OCI-LY1 (cell line): Measurements from ENCODE around the gene IGSF9B.

Source experiments
- H2AFZ ChIP-seq: fragments of 200-600 bp; sonication (generic), shearing (Covaris generic); 2 replicates; pipeline ENCODE4 v1.6.0; 2014; ENCODE audit warnings: antibody characterized with exemption, mild to moderate bottlenecking, low read length
- H3F3A ChIP-seq: fragments of 200-600 bp; sonication (generic), shearing (Covaris generic); 2 replicates; pipeline ENCODE4 v1.6.0; 2014; ENCODE audit warnings: mild to moderate bottlenecking, antibody characterized with exemption, low read length, moderate library complexity; ENCODE audit not compliant: insufficient read depth
- H3K27ac ChIP-seq: fragments of 200-600 bp; sonication (generic); 2 replicates; pipeline ENCODE4 v1.5.1; 2014; ENCODE audit warnings: low read length, mixed run types, mild to moderate bottlenecking, low read depth; ENCODE audit not compliant: poor library complexity, severe bottlenecking
- H3K27me3 ChIP-seq: fragments of 200-600 bp; sonication (generic); 2 replicates; pipeline ENCODE4 v1.6.0; 2014; ENCODE audit warnings: antibody characterized with exemption, mild to moderate bottlenecking, low read length, moderate library complexity; ENCODE audit not compliant: insufficient read depth
- H3K36me3 ChIP-seq: fragments of 200-600 bp; sonication (generic); 2 replicates; pipeline ENCODE4 v1.6.1; 2014; ENCODE audit warnings: mild to moderate bottlenecking, antibody characterized with exemption, low read length, moderate library complexity, mixed read lengths; ENCODE audit not compliant: insufficient read depth
- H3K4me1 ChIP-seq: fragments of 200-600 bp; sonication (generic); 2 replicates; pipeline ENCODE4 v1.5.1; 2014; ENCODE audit warnings: mild to moderate bottlenecking, low read length, moderate library complexity; ENCODE audit not compliant: insufficient read depth, severe bottlenecking
- H3K4me2 ChIP-seq: fragments of 200-600 bp; sonication (generic), shearing (Covaris generic); 2 replicates; pipeline ENCODE4 v1.6.1; 2014; ENCODE audit warnings: low read length
- H3K4me3 ChIP-seq: fragments of 200-600 bp; sonication (generic); 2 replicates; pipeline ENCODE4 v1.5.1; 2014; ENCODE audit warnings: low read length, low read depth, mild to moderate bottlenecking, mixed read lengths; ENCODE audit not compliant: poor library complexity, severe bottlenecking
- H3K79me2 ChIP-seq: fragments of 200-600 bp; shearing (Covaris generic); 2 replicates; pipeline ENCODE4 v1.6.1; 2016; ENCODE audit warnings: mixed run types, low read length, mixed read lengths; ENCODE audit not compliant: insufficient read depth
- H3K9ac ChIP-seq: fragments of 200-600 bp; sonication (generic), shearing (Covaris generic); 2 replicates; pipeline ENCODE4 v1.6.1; 2014; ENCODE audit warnings: mild to moderate bottlenecking, low read length, mixed read lengths
- H3K9me2 ChIP-seq: fragments of 200-600 bp; sonication (generic), shearing (Covaris generic); 2 replicates; pipeline ENCODE4 v1.6.1; 2014; ENCODE audit warnings: low read depth, mild to moderate bottlenecking, low read length, mixed read lengths
- H3K9me3 ChIP-seq: fragments of 200-600 bp; shearing (Covaris generic); 2 replicates; pipeline ENCODE4 v1.6.1; 2014; ENCODE audit warnings: low read length, mixed read lengths
- H4K20me1 ChIP-seq: fragments of 200-600 bp; sonication (generic), shearing (Covaris generic); 2 replicates; pipeline ENCODE4 v1.6.0; 2016; ENCODE audit warnings: mild to moderate bottlenecking, low read length; ENCODE audit not compliant: insufficient read depth
- EZH2 ChIP-seq: fragments of 200-600 bp; sonication (generic), shearing (Covaris generic); IDR thresholded peaks from 2 replicates; pipeline ENCODE4 v1.8.0; 2017; ENCODE audit warnings: borderline replicate concordance, mixed run types, mild to moderate bottlenecking, antibody characterized with exemption, low read length, moderate library complexity, mixed read lengths
- TF ChIP-seq, protein P1 (sequence below): fragments of 200-600 bp; sonication (generic), shearing (Covaris generic); IDR thresholded peaks from 2 replicates; pipeline ENCODE4 v1.5.1; 2017; ENCODE audit warnings: mild to moderate bottlenecking, antibody characterized with exemption, low read length, moderate library complexity, mixed read lengths

The IGSF9B gene

DNA sequence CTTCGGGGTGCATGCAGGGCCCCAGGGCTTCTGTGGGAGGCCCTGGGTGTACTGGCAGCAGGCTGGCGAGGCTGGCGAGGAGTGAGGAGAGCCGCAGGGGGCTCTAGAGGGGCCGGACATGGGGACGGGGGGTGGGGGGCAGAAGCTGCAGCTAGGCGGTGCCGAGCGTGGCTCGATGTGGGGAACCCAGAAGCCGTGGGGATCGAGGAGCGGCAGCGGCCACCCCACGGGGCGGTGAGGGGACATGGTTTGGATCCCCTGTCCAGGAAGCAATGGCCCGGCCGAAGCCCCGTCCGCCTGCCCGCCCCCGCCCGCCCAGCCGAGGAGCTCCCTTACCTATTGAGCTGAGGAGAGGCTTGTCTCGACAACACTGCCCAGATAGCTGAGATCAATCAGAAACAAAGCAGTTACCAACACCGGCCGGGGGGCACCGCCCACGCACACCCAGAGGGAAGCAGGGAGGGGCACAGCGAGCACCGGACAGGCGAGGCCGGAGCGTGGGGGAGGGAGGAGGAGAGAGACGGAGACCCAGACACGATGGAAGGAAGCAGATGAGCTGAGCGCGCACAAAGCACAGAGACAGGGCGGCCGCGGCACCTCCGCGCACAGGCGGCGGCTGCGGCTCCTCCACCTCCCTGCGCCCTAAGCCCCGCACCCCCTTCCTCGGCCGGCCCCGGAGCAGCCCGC is 38.7 kb downstream of the IGSF9B start:
- H3F3A ChIP-seq, result no peaks in the 10 kb centered on the region
- no peak overlapping the region for H3K27ac ChIP-seq
- H3K79me2 ChIP-seq, result no peaks in the 10 kb centered on the region
- no peak overlapping the region for H3K4me2 ChIP-seq
- no peak overlapping the region for H3K4me3 ChIP-seq
- H3K36me3 ChIP-seq, result no peaks in the 10 kb centered on the region
- H2AFZ ChIP-seq, result no peak overlapping the region
- no peaks in the 10 kb centered on the region for H3K9me2 ChIP-seq
- H3K9ac ChIP-seq, result no peak overlapping the region
- no peaks in the 10 kb centered on the region for H3K9me3 ChIP-seq
- TF ChIP-seq EZH2, result no peak
- TF ChIP-seq, protein P1, sequence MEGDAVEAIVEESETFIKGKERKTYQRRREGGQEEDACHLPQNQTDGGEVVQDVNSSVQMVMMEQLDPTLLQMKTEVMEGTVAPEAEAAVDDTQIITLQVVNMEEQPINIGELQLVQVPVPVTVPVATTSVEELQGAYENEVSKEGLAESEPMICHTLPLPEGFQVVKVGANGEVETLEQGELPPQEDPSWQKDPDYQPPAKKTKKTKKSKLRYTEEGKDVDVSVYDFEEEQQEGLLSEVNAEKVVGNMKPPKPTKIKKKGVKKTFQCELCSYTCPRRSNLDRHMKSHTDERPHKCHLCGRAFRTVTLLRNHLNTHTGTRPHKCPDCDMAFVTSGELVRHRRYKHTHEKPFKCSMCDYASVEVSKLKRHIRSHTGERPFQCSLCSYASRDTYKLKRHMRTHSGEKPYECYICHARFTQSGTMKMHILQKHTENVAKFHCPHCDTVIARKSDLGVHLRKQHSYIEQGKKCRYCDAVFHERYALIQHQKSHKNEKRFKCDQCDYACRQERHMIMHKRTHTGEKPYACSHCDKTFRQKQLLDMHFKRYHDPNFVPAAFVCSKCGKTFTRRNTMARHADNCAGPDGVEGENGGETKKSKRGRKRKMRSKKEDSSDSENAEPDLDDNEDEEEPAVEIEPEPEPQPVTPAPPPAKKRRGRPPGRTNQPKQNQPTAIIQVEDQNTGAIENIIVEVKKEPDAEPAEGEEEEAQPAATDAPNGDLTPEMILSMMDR, result no peak
- H4K20me1 ChIP-seq, result no peaks in the 10 kb centered on the region
- H3K4me1 ChIP-seq, result no peaks in the 10 kb centered on the region
- no peaks in the 10 kb centered on the region for H3K27me3 ChIP-seq

DNA sequence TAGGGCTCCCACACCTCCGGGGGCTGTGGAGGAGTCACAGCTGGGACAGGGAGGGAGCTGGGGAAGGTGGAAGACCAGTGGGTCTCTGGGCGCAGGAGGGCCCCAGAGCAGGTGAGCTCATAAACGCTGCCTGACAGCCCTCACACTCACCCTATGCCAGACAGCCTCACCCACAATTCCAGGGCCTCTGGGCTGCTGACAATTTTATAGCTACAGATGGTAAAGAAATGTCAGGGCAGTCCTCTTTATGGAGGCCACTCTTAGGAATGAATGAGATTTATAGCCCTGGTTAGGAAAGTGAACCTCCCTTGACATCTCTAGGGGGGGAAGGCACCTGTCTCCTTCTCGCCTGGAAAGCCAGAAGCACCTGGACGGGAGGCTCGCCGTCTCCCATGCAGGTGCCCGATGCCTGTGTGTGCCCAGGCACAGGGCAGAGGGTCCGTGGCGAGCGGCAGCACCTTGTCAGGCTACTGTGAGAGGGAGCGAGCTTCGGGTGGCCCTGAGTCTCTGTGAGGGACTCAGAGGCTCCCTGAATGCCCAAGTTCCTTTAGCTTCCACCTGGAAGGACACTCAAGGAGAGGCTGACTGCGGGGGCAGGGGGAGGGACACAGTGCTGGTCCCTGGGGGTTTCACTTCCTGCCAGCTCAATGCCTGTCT is 39.9 kb downstream of the IGSF9B start:
- TF ChIP-seq EZH2, result no peak
- TF ChIP-seq, protein P1, result no peak
- Histone ChIP-seq H3K9me3 (no peaks in the 10 kb centered on the region), H3K9me2 (no peaks in the 10 kb centered on the region), H4K20me1 (no peaks in the 10 kb centered on the region), H3K27me3 (no peaks in the 10 kb centered on the region), H3K4me1 (no peaks in the 10 kb centered on the region), H3K4me3 (no peak overlapping the region), H3K36me3 (no peaks in the 10 kb centered on the region), H3F3A (no peaks in the 10 kb centered on the region), H3K4me2 (no peak overlapping the region), H2AFZ (no peak overlapping the region), H3K79me2 (no peaks in the 10 kb centered on the region), H3K9ac (no peak overlapping the region), H3K27ac (no peak overlapping the region)

DNA sequence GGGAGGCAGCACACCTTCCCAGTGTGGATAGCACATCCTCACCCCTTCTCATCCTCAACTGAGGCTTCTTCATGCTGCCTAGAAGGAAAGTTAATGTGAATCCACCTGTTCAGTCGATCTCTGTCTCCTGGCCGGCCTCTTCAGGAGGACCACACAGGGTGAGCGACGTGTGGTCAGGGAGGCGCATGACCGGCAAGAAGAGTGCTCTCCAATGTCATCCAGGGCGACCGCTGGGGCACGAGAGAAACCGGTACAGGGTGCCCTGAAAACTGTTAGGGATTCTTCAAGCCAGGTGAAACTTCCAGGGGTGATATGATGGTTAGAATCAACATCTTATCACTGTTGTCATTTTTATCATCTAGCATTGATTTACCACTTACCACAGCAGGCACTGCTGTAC is 43.0 kb downstream of the IGSF9B start:
- Histone ChIP-seq H3K9ac (no peak overlapping the region), H3F3A (no peaks in the 10 kb centered on the region), H3K79me2 (no peaks in the 10 kb centered on the region), H3K4me2 (no peak overlapping the region), H4K20me1 (no peaks in the 10 kb centered on the region), H2AFZ (no peak overlapping the region), H3K27ac (no peak overlapping the region), H3K27me3 (no peaks in the 10 kb centered on the region), H3K4me1 (no peaks in the 10 kb centered on the region), H3K36me3 (no peaks in the 10 kb centered on the region), H3K4me3 (no peak overlapping the region), H3K9me2 (no peaks in the 10 kb centered on the region), H3K9me3 (no peaks in the 10 kb centered on the region)
- TF ChIP-seq, protein P1, result no peak
- TF ChIP-seq EZH2, result no peak
